ENCODE data around the gene CD247.

Gene CD247

GRCh38 chr1:167511374-167511986 lies 6.8 kb downstream of the CD247 start:
- DNase-seq, result no peak

DNA sequence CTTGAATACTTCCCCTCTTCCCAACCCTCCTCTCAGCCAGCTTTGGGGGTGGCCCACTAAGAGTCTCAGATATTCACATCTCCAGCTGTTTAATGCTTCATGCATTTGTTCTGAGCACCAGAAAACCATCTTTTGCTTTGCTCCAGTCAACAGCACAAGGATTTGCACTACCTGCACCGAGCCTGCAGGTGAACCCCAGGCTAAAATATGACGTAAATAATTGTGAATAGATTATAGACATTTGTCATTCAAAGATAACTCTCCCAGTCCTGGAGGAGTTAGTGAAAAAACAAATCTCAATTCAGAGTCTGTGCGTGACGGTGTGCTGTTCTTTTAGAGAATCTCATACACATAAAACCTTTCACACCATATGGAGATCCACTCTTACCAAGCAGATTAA lies 7.4 kb downstream of the CD247 start:
- DNase-seq, result no peak

GRCh38 chr1:167510244-167510643 lies 8.1 kb downstream of the CD247 start:
- no peak for DNase-seq

- no peak for DNase-seq
Measured at GRCh38 chr1:167509587-167509986, 8.7 kb downstream of the CD247 start.

- DNase-seq, result no peak
Measured at GRCh38 chr1:167507719-167508118, 10.6 kb downstream of the CD247 start.

DNA sequence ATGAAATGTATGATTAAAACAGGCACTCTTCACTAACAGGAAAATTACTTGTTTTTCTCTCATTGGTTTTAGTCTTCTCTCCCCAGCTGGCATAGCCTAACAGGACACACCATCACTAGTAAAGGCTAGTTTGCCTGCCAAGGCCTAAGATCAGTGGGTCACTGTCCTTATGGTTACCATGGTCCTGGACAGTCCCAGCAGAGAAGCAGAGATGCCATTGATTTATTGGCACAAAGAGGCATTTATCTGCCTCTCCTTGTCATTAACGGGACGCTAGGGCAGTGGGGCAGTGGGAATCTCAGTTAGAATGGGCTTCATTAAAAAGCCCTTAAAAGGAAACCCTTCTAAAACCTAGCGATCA lies 13.9 kb downstream of the CD247 start:
- no peak for DNase-seq

DNA sequence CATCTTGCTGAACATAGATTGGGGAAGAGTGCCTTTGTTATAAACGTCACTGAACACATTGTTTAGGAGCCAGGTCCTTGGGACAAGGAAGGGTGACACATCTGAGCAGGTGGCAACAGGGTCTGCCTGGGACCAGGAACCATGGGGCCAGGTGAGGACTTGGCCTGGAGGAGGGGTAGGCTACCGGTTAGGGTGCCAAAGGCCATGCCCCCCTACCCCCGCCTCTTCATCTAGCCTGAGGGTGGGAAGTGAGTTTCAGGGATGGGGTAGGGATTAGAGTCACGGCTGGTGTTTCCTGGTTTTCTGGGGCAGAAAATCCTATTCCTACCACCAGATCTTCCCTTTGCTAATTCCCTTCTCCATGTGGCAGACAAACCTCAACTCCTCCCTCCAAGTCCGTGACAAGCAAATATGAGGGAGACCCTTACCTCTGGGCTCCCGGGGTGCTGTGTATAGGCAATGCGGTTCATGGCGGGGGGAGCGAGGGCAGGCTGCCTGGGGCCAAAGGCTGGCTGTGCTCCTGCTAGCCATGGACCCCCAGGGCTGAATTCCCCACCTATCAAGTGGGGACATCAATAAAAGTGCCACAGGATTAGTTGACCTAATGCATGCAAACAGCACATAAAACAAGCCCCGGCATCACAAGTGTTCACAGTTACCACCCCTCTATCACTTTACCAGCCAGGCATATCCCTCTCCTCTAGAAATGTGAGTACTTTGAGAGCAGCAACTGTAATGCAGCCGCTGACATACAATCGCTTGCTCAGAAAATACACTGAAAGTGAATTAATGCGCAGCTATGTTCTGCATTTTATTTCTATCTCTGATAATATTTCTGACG lies 14.5 kb downstream of the CD247 start:
- DNase-seq, result no peak

DNA sequence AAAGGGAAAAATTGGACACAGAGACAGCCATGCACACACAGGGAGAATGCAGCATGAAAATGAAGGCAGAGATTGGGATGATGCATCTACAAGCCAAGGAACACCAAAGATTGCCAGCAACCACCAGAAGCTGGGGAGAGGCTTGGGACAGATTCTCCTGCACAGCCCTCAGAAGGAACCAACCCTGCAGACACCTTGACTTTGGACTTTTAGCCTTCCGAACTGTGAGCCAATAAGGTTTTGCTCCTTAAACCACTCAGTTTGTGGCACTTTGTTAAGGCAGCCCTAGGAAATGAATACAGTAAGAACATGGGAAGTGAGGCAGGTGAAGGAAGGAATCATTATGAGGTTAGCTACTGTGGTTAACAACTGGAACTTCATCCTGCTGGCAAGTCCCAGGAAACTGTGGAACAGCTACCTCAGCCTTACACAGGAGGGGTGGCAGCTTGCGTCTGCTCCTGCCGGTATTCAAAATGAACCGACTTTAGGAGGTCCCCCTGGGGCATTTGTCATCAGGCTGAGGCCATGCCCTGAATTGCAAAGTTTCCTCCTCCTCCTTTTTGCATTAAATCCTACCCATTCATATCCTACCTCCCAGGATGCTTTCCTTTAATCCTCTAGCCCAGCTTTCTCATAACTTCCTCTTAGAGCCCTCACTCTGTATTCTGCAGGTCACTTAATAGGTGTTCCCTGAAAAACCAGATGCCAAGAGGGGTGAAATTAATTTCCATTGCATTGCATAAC lies 15.4 kb downstream of the CD247 start:
- no peak for DNase-seq

GRCh38 chr1:167502192-167502551 lies 16.2 kb downstream of the CD247 start:
- no peak for DNase-seq

DNA sequence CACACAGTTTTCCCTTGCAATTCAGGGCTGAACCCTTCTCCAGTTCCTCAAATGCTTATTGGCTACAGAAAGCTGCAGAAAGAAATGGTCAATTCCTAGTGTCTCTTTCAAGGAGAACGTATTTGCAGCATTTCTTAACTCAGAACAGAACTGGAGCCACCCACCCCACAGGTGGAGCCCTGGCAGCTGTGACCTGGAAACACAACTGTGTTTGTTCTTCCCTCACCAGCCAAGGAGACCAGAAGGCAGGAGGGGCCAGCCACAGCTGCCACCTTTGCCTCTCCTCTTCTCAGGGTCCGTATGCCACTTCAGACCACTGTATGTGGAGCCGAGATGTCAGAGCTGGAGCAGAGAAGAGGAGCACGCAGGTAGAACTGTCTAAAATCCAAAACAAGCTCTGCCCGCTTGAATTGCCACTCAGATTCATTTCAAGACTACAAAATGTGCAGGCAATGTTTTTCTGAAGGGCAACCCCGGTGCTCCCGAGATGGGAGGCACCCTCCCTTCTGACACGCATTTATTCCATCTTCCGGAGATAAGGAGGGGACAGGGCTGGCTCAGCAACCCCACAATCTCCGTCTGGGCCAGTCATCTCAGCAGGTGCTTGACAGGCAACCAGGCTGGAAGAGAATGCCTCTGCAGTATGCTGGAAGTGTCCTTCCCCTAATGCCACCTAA lies 16.7 kb downstream of the CD247 start:
- DNase-seq, result no peak

DNA sequence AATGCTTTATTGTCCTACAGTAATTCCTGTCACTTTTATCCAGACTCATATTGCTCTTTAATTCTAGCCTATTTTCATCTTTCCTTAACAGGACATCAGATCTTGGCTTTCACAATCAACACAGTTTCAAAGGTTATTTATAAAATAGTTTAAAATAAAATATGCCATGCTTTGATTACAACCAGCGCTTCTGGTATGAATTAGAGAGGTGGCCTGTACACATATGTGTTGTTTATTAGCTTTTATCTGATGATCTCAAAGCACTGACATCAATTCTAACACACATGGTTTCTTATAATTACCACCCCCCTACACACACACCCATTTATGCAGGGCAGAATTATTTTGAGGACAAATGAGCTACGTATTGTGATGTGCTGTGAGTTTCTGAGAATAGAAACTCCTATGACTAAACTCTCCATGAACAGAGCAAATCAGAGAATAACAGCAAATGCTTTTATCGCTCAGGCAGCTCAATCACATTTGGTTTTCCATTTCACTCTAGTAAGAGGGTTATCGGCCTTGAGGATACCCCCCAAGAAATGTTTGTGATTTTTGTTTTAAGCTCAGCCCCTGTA lies 18.0 kb downstream of the CD247 start:
- no peak for DNase-seq

GRCh38 chr1:167499664-167500101 lies 18.6 kb downstream of the CD247 start:
- DNase-seq, result no peak

DNA sequence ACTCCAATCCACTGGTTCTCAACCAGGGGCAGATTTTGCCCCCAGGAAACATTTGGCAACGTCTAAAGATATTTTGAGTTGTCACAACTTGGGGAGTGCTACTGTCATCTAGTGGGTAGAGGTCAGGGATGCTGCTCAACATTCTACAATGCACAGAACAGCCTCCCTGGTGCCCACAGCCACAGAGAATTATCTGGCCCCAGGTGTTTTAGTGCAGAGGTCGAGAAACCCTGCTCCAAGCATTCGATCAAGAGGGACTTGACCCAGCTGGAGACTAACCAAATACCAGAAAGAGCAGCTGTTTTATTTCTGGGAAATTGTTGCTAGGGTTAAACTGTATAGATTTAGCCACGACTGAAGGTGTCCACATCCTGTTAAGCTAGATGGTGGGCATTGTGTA lies 19.2 kb downstream of the CD247 start:
- no peak for DNase-seq

DNA sequence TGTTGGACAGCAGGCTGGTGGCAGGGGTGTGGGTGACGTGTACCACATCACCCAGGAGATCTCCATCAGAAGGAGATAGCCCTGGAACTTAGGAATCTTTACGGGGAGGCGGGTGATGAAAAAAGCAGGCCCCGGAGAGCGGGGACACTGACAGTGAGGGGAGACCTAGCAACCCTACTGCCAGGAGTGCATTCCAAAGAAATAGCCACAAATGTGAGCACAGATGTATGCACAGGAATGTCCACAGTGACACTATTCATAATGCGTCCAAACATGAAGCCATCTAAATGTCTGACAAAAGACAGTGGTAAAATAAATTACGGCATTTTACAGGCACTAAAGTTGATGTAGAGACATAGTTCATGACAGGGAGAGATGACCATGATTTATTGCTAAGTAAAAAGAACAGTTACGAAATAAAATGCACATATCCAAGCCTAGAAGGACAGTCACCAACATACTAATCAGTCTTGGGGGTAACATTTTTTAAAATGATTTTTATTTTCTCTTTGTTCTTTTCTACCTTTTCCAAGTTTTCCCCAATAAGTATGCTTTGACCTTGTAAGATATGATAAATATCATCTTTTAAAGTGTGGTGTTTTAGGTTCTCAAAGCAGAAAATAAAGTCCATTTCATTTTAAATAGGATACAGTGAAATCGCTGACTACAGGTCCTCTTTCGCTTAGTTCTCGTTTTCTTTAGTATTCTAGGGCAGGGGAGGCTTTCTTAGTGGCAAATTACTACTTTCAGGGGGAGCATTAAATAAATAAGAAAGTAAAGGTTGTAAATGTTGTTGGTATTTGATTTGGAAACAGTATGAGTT lies 21.3 kb downstream of the CD247 start:
- DNase-seq, result no peak

GRCh38 chr1:167493372-167493771 lies 25.0 kb downstream of the CD247 start:
- DNase-seq, result no peak

- no peak for DNase-seq
Measured at GRCh38 chr1:167492481-167492910, 25.8 kb downstream of the CD247 start.

- no peak for DNase-seq
Measured at GRCh38 chr1:167491586-167492461, 26.5 kb downstream of the CD247 start.

DNA sequence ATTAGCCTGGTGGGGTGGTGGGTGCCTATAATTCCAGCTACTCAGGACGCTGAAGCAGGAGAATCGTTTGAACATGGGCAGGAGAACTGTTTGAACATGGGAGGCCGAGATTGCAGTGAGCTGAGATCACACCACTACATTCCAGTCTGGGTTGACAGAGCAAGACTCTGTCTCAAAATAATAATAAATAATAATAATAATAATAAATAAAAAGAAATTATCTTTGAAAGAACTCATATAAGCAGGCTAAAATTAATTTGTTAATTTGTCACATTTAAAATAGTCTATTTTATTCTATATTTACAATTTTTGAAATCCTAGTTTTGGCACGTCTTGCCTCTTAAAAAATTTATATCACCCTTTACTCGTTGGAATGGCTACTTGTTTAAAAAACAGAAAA lies 27.6 kb downstream of the CD247 start:
- no peak for DNase-seq

DNA sequence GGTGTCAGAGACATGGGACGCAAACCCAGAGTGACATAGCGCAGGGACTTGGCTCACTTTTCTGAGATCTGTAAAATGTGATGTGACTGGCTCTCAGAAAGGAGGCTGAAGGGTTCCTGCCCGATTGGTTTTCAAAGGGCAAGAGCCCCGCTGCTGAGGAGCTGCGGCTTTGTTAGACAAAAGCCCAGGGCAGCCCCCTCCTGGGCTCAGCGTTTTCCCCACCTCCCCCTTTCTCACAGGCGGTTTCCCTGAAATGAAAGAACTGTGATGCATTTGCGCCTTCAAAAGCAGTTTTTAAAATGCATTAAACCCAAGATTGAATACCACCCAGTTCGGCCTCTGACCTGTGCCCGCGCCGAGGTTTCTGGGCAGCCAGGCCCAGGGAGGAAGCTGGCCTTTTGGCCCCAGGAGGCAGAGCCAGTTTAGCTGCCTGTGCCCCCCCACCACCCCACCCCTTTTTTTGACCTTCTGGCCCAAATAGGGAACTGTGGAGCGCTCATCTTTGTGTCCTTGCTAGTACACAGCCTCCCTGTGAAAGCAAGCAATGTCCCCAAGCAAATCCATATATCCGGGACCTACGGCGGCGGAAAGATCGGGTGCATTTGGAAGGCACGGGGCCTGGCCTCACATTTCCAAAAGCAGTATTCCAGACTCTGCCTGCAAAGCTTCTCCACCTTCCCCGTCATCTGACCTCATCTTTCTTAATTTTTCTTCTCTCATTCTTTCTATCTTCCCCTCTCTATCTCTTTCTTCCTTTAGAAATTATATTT lies 28.6 kb downstream of the CD247 start:
- no peak for DNase-seq

- no peak for DNase-seq
Measured at GRCh38 chr1:167488786-167489185, 29.5 kb downstream of the CD247 start.

Data from kidney glomerular epithelial cell (primary cell).